Uterus (tissue), 4 donors: ENCODE results near the gene PRKG1. TPM values are rescaled to one million over a fixed set of nuclear protein-coding genes. Genes with fewer than 3 reads are reported as not detected.
A peak's percentile ranks its signal among the peaks of the same experiment; 100 is the strongest.

Experiments
- DNase-seq, 2 donors: peaks; one replicate each; pipeline ENCODE4 v3.0.0-alpha.2; 2019 to 2020
- H3K27ac ChIP-seq, 2 donors: fragments of 200-600 bp; sonication (generic); 1 replicate in 1 of 2; 2 replicates in 1 of 2; pipeline ENCODE4 v1.5.1; 2016 to 2018
- H3K27me3 ChIP-seq, 2 donors: fragments of 200-600 bp; sonication (generic); one replicate each; pipeline ENCODE4 v1.5.1; 2018 to 2019; ENCODE audit warnings: control low read depth in 1 of 2
- H3K36me3 ChIP-seq, 2 donors: fragments of 200-600 bp; sonication (generic); one replicate each; pipeline ENCODE4 v1.5.1; 2019; ENCODE audit warnings: control low read depth in 1 of 2
- H3K4me1 ChIP-seq, 2 donors: fragments of 200-600 bp; sonication (generic); one replicate each; pipeline ENCODE4 v1.5.1; 2018 to 2019; ENCODE audit warnings: control low read depth in 1 of 2
- H3K4me3 ChIP-seq, 2 donors: fragments of 200-600 bp; sonication (generic); 1 replicate in 1 of 2; 2 replicates in 1 of 2; pipeline ENCODE4 v1.5.1; 2018 to 2019; ENCODE audit warnings: mild to moderate bottlenecking in 1 of 2
- H3K9me3 ChIP-seq, 2 donors: fragments of 200-600 bp; sonication (generic); one replicate each; pipeline ENCODE4 v1.5.1; 2019; ENCODE audit warnings: control low read depth in 1 of 2
- CTCF ChIP-seq, 4 experiments: fragments of 200-600 bp in 2 of 4; fragments of 450-650 bp in 2 of 4; sonication (generic) in 2 of 4; IDR thresholded peaks; one replicate each; pipeline ENCODE4 v1.5.1; 2016 to 2019; ENCODE audit warnings: antibody characterized with exemption in 4 of 4, mild to moderate bottlenecking in 2 of 4, moderate library complexity in 1 of 4
- POLR2A ChIP-seq, 2 donors: fragments of 450-650 bp; IDR thresholded peaks; one replicate each; pipeline ENCODE4 v1.6.1; 2016; ENCODE audit warnings: antibody characterized with exemption in 2 of 2, mild to moderate bottlenecking in 1 of 2, moderate library complexity in 1 of 2
- intact Hi-C: fragments of 100-400 bp; cut with DNase I; formaldehyde crosslinking; loops from one replicate; pipeline ENCODE4 v1.15.1; 2023; ENCODE audit warnings: low total_unique reads
- total RNA-seq, 4 donors: library from RNA; depleted of rRNA in 3 of 4; stranded (reverse); fragments of >200 nt in 3 of 4; gene quantifications; one replicate each; pipeline versions ENCODE4 v1.1.0 to v1.2.4, GENCODE V29; 2014 to 2023
- donor health status: DM: yes; HTN: yes; CAD: no.

The PRKG1 gene
- total RNA-seq, 4 donors from 2014 or later = 32.4 to 136 (median 69.6) TPM

DNA sequence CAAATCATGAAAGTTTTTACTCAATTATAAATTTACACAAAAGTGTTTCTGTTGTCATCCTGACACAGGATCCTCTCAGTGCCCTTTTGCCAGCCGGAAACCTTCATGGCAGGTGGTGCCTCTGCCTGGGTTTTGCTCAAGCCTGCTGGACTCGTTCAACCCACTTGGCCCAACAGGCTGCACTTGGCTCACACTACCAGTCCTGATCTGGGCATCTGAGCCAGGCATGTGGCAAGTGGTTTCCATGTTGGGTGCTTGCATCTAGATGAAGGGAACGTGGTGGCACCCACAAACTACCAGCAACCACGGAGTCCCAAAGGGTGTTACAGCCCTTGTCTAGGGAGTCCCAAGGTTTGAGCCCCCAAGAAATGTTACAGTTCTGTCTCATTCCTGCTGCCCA lies 787.4 kb downstream of the PRKG1 start:
- H3K36me3 ChIP-seq = no peaks in the 10 kb centered on the region
- no peak overlapping the region for H3K4me3 ChIP-seq
- H3K4me1 ChIP-seq = no peaks in the 10 kb centered on the region
- no peak for DNase-seq
- no peak overlapping the region for H3K27ac ChIP-seq
- intact Hi-C loops = no loop called here
- no peak for TF ChIP-seq CTCF (IDR thresholded peaks at IDR 0.05)
- TF ChIP-seq POLR2A (IDR thresholded peaks at IDR 0.05) = no peak
- H3K27me3 ChIP-seq = no peaks in the 10 kb centered on the region
- H3K9me3 ChIP-seq = no peaks in the 10 kb centered on the region

DNA sequence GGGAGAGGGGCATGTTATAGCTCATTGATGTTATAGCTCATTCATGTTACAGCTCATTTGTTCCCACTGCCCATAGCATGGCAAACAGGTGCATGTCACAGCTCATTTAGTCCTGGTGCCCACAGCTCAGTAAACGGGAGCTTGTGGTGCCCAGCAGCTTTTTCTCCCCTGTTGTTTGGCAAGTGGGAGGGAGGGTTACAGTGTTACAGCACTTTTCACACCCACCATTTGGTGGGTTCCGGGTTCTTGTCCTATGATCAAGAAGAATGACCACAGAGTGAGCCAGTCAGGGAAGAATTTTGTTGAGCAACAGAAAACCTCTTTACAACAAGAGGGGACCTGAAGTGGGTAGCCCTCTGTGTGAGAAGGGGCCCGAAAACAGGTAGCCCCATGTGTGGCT lies 787.9 kb downstream of the PRKG1 start:
- H3K4me3 ChIP-seq = no peak overlapping the region
- H3K4me1 ChIP-seq = no peaks in the 10 kb centered on the region
- DNase-seq = no peak
- no peaks in the 10 kb centered on the region for H3K36me3 ChIP-seq
- H3K27me3 ChIP-seq = no peaks in the 10 kb centered on the region
- H3K27ac ChIP-seq = no peak overlapping the region
- H3K9me3 ChIP-seq = no peaks in the 10 kb centered on the region
- TF ChIP-seq POLR2A (IDR thresholded peaks at IDR 0.05) = no peak
- no peak for TF ChIP-seq CTCF (IDR thresholded peaks at IDR 0.05)
- intact Hi-C loops = no loop called here

GRCh38 chr10:51867956-51868355 lies 793.7 kb downstream of the PRKG1 start:
- intact Hi-C loops = no loop called here
- no peaks in the 10 kb centered on the region for H3K4me1 ChIP-seq
- DNase-seq = no peak

GRCh38 chr10:51874131-51874530 lies 799.8 kb downstream of the PRKG1 start:
- no peak for DNase-seq
- TF ChIP-seq POLR2A (IDR thresholded peaks at IDR 0.05) (no peak), CTCF (IDR thresholded peaks at IDR 0.05) (no peak)
- peaks cover 0 to 5% of the 10 kb centered on the region in 2 donors for H3K4me1 ChIP-seq

More at GRCh38 chr10:51867956-51868355, 793.7 kb downstream of the PRKG1 start:
- Histone ChIP-seq H3K9me3 (no peaks in the 10 kb centered on the region), H3K27ac (no peak overlapping the region), H3K36me3 (no peaks in the 10 kb centered on the region), H3K27me3 (no peaks in the 10 kb centered on the region), H3K4me3 (no peak overlapping the region)
- no peak for TF ChIP-seq POLR2A (IDR thresholded peaks at IDR 0.05)
- TF ChIP-seq CTCF (IDR thresholded peaks at IDR 0.05) = no peak

GRCh38 chr10:51875610-51876009 lies 801.3 kb downstream of the PRKG1 start:
- no peaks in the 10 kb centered on the region for H3K27me3 ChIP-seq
- peaks cover 0 to 5% of the 10 kb centered on the region in 2 donors for H3K4me1 ChIP-seq
- intact Hi-C loops = no loop called here
- H3K9me3 ChIP-seq = no peaks in the 10 kb centered on the region
- H3K27ac ChIP-seq = peak overlapping the region in 1 of 2 donors; percentile 57
- no peak for TF ChIP-seq CTCF (IDR thresholded peaks at IDR 0.05)
- no peak for TF ChIP-seq POLR2A (IDR thresholded peaks at IDR 0.05)
- DNase-seq = no peak
- no peaks in the 10 kb centered on the region for H3K36me3 ChIP-seq
- no peak overlapping the region for H3K4me3 ChIP-seq

More at GRCh38 chr10:51874131-51874530, 799.8 kb downstream of the PRKG1 start:
- intact Hi-C loops = no loop called here
- Histone ChIP-seq H3K27me3 (no peaks in the 10 kb centered on the region), H3K36me3 (no peaks in the 10 kb centered on the region), H3K4me3 (no peak overlapping the region), H3K27ac (no peak overlapping the region), H3K9me3 (no peaks in the 10 kb centered on the region)
